B cell (primary cell): ENCODE measurements around the gene SPACA7. TPM values are rescaled to one million over a fixed set of nuclear protein-coding genes. Genes with fewer than 3 reads are reported as not detected.

ENCODE experiments used
- ATAC-seq: fragments of 200-7000 bp; cut with Tn5 transposase; one replicate; pipeline ENCODE4 v1.10.0; 2021; ENCODE audit warnings: low read depth, mild to moderate bottlenecking, moderate number of reproducible peaks, moderate library complexity
- CTCF ChIA-PET: fragments of 350-600 bp; sonication (Branson Sonifier 250); formaldehyde crosslinking; loops from one replicate; lab custom pipeline; 2021; ENCODE audit warnings: antibody characterized with exemption, inconsistent platforms; lab: Charles Lee
- POLR2A ChIA-PET: fragments of 350-600 bp; sonication (Branson Sonifier 250); formaldehyde crosslinking; loops from one replicate; lab custom pipeline; 2021; ENCODE audit warnings: antibody characterized with exemption; lab: Charles Lee
- DNase-seq: peaks from one replicate; pipeline ENCODE4 v3.0.0; 2013
- H2AFZ ChIP-seq: 2 replicates; pipeline ENCODE4 v1.6.1; 2012; ENCODE audit warnings: mild to moderate bottlenecking, low read depth, low read length; ENCODE audit not compliant: insufficient read depth, poor library complexity, severe bottlenecking
- H3K27ac ChIP-seq, 2 donors: 1 replicate in 1 of 2; 2 replicates in 1 of 2; pipeline ENCODE4 v1.5.1; 2012 to 2013; ENCODE audit warnings: low read length in 2 of 2, mild to moderate bottlenecking in 2 of 2, moderate library complexity in 1 of 2
- H3K27me3 ChIP-seq, 4 experiments: fragments of 200-600 bp in 1 of 4; sonication (generic) in 1 of 4; replicated peaks in 1 of 4; 1 replicate in 2 of 4; 2 replicates in 2 of 4; pipeline versions ENCODE4 v1.6.1 to v1.7.0; 2013 to 2016; ENCODE audit warnings: low read length in 3 of 4, mild to moderate bottlenecking in 2 of 4, mixed read lengths in 1 of 4, moderate library complexity in 1 of 4; ENCODE audit not compliant: insufficient read depth in 4 of 4, control insufficient read depth in 3 of 4; ENCODE audit errors: control extremely low read depth in 1 of 4
- H3K36me3 ChIP-seq, 2 experiments: replicated peaks in 1 of 2; 1 replicate in 1 of 2; 2 replicates in 1 of 2; pipeline versions ENCODE4 v1.6.1 to v1.7.1; 2013; ENCODE audit warnings: low read length in 1 of 2; ENCODE audit not compliant: insufficient read depth in 2 of 2, control insufficient read depth in 1 of 2; ENCODE audit errors: control extremely low read depth in 1 of 2, extremely low read depth in 1 of 2
- H3K4me1 ChIP-seq, 2 donors: fragments of 200-600 bp in 1 of 2; sonication (generic) in 1 of 2; 1 replicate in 1 of 2; 2 replicates in 1 of 2; pipeline versions ENCODE4 v1.5.1 to v1.6.1; 2013 to 2017; ENCODE audit warnings: low read length in 2 of 2; ENCODE audit not compliant: control insufficient read depth in 2 of 2, insufficient read depth in 2 of 2
- H3K4me2 ChIP-seq: replicated peaks from 2 replicates; pipeline ENCODE3; 2012; ENCODE audit warnings: mild to moderate bottlenecking, low read depth, low read length; ENCODE audit not compliant: poor library complexity, severe bottlenecking
- H3K4me3 ChIP-seq, 5 experiments: fragments of 200-600 bp in 1 of 5; sonication (generic) in 1 of 5; 1 replicate in 3 of 5; 2 replicates in 2 of 5; pipeline versions ENCODE4 v1.5.1 to v1.7.0; 2011 to 2016; ENCODE audit warnings: low read length in 4 of 5, mild to moderate bottlenecking in 4 of 5, low read depth in 2 of 5, control low read depth in 1 of 5, moderate library complexity in 1 of 5; ENCODE audit not compliant: insufficient read depth in 1 of 5; ENCODE audit errors: control extremely low read depth in 1 of 5, extremely low read depth in 1 of 5
- H3K79me2 ChIP-seq: fragments of 200-600 bp; sonication (generic); one replicate; pipeline ENCODE4 v1.6.0; 2016; ENCODE audit warnings: low read length; ENCODE audit not compliant: control insufficient read depth, insufficient read depth
- H3K9ac ChIP-seq: fragments of 200-600 bp; sonication (generic); 2 replicates; pipeline ENCODE4 v1.6.1; 2017; ENCODE audit warnings: mild to moderate bottlenecking, low read length, moderate library complexity
- H3K9me3 ChIP-seq, 3 donors: one replicate each; pipeline versions ENCODE4 v1.6.1 to v1.7.1; 2013; ENCODE audit warnings: low read length in 2 of 3; ENCODE audit not compliant: control insufficient read depth in 2 of 3, insufficient read depth in 1 of 3; ENCODE audit errors: control extremely low read depth in 1 of 3
- H4K20me1 ChIP-seq: 2 replicates; pipeline ENCODE4 v1.6.0; 2012; ENCODE audit warnings: mild to moderate bottlenecking, low read length; ENCODE audit not compliant: insufficient read depth, control insufficient read depth, poor library complexity, severe bottlenecking
- H3K27ac Mint-ChIP-seq: one replicate; pipeline ENCODE4 v1.8.0; 2021; ENCODE audit warnings: mixed read lengths
- H3K27me3 Mint-ChIP-seq: one replicate; pipeline ENCODE4 v1.8.0; 2021; ENCODE audit warnings: mixed read lengths
- H3K4me1 Mint-ChIP-seq: one replicate; pipeline ENCODE4 v1.8.0; 2021; ENCODE audit warnings: mixed read lengths
- H3K4me3 Mint-ChIP-seq: one replicate; pipeline ENCODE4 v1.8.0; 2021; ENCODE audit warnings: mixed read lengths
- H3K9me3 Mint-ChIP-seq: one replicate; pipeline ENCODE4 v1.8.0; 2022; ENCODE audit warnings: mixed read lengths; ENCODE audit not compliant: insufficient read depth
- EZH2 ChIP-seq: IDR thresholded peaks from 2 replicates; pipeline ENCODE4 v1.6.1; 2012; ENCODE audit warnings: borderline replicate concordance, low read depth, mild to moderate bottlenecking, moderate library complexity, low read length; ENCODE audit not compliant: insufficient read depth, poor library complexity, severe bottlenecking
- WGBS: methylation state at CpG from one replicate; pipeline ENCODE4 v1.1.5; 2013; ENCODE audit warnings: missing lambda C conversion rate; ENCODE audit not compliant: insufficient coverage; 5-methylcytosine and 5-hydroxymethylcytosine counted together
- intact Hi-C: fragments of 100-400 bp; cut with micrococcal nuclease; formaldehyde crosslinking; loops from one replicate; pipeline ENCODE4 v1.10.0; 2022
- polyA plus RNA-seq: library from polyadenylated mRNA; depleted of rRNA; stranded (reverse); fragments of >200 nt; gene quantifications from 2 replicates; pipeline ENCODE4 v1.2.3, GENCODE V29; 2012
- total RNA-seq, 2 donors: library from RNA; stranded (reverse); fragments of 120-200 nt in 1 of 2; gene quantifications; 1 replicate in 1 of 2; 2 replicates in 1 of 2; pipeline versions ENCODE4 v1.2.3 to v1.2.4, GENCODE V29; 2013 to 2022
- TF ChIP-seq, protein P1 (sequence below): fragments of 200-600 bp; IDR thresholded peaks from one replicate; pipeline ENCODE4 v1.8.0; 2022; ENCODE audit warnings: antibody characterized with exemption, mild to moderate bottlenecking

The SPACA7 gene
- total and polyA plus RNA-seq, 2 donors (not counting 1 experiment from before 2014, with no cell fraction given): not detected

GRCh38 chr13:112355274-112355838, 20.8 kb upstream of the SPACA7 start:
- Mint-ChIP-seq H3K27me3 (no peaks in the 10 kb centered on the region), H3K4me1 (no peaks in the 10 kb centered on the region), H3K27ac (no peak overlapping the region), H3K4me3 (no peak overlapping the region), H3K9me3 (peaks cover 8% of the 10 kb centered on the region)
- no peaks in the 10 kb centered on the region for H3K79me2 ChIP-seq
- H3K9ac ChIP-seq: no peak overlapping the region
- no peak overlapping the region for H3K27ac ChIP-seq
- H3K27me3 ChIP-seq: no peaks in the 10 kb centered on the region
- no peak overlapping the region for H2AFZ ChIP-seq
- intact Hi-C loops: no loop called here
- H3K36me3 ChIP-seq: no peaks in the 10 kb centered on the region
- CTCF ChIA-PET: no interaction called here
- peaks cover 0 to 19% (median 0%) of the 10 kb centered on the region in 3 donors for H3K9me3 ChIP-seq
- no peak for ATAC-seq
- TF ChIP-seq, protein P1, sequence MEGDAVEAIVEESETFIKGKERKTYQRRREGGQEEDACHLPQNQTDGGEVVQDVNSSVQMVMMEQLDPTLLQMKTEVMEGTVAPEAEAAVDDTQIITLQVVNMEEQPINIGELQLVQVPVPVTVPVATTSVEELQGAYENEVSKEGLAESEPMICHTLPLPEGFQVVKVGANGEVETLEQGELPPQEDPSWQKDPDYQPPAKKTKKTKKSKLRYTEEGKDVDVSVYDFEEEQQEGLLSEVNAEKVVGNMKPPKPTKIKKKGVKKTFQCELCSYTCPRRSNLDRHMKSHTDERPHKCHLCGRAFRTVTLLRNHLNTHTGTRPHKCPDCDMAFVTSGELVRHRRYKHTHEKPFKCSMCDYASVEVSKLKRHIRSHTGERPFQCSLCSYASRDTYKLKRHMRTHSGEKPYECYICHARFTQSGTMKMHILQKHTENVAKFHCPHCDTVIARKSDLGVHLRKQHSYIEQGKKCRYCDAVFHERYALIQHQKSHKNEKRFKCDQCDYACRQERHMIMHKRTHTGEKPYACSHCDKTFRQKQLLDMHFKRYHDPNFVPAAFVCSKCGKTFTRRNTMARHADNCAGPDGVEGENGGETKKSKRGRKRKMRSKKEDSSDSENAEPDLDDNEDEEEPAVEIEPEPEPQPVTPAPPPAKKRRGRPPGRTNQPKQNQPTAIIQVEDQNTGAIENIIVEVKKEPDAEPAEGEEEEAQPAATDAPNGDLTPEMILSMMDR: no peak
- no peak for TF ChIP-seq EZH2
- DNase-seq: no peak
- H3K4me1 ChIP-seq: no peaks in the 10 kb centered on the region
- POLR2A ChIA-PET: no interaction called here
- no peak overlapping the region for H3K4me3 ChIP-seq
- 88% methylated on average over 12 of the region's 15 CpGs for WGBS
- H4K20me1 ChIP-seq: no peaks in the 10 kb centered on the region
- H3K4me2 ChIP-seq: no peak overlapping the region

DNA sequence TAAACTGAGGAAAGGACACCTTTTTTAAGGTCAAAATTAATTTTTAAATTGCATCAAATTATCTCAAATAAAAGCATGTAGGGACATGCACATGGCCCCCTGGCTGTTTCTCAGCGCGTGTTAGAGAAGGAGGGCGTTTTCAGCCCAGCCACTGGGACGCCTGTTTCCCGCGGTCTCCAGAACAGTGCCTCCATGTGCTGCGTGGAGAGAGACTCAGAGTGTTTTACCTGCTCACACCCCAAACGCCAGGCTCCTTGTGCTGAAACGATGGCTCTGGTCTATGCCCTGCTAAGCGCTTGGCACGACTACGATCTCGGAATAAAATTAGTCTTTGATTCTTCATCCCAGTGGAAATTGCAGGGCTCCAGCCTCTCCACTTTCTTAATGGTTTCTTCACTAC, 20.0 kb upstream of the SPACA7 start:
- no peak overlapping the region for H3K4me2 ChIP-seq
- Mint-ChIP-seq H3K9me3 (peaks cover 8% of the 10 kb centered on the region), H3K4me1 (no peaks in the 10 kb centered on the region), H3K27me3 (no peaks in the 10 kb centered on the region), H3K27ac (no peak overlapping the region), H3K4me3 (no peak overlapping the region)
- H3K4me1 ChIP-seq: no peaks in the 10 kb centered on the region
- intact Hi-C loops: no loop called here
- H4K20me1 ChIP-seq: no peaks in the 10 kb centered on the region
- no peak for TF ChIP-seq EZH2
- TF ChIP-seq, protein P1: no peak
- ChIA-PET POLR2A (no interaction called here), CTCF (no interaction called here)
- WGBS: 88% methylated on average over 13 of the region's 13 CpGs
- H2AFZ ChIP-seq: no peak overlapping the region
- H3K9ac ChIP-seq: no peak overlapping the region
- H3K79me2 ChIP-seq: no peaks in the 10 kb centered on the region
- ATAC-seq (no peak), DNase-seq (no peak)
- H3K27me3 ChIP-seq: no peaks in the 10 kb centered on the region
- H3K4me3 ChIP-seq: no peak overlapping the region
- H3K27ac ChIP-seq: no peak overlapping the region
- no peaks in the 10 kb centered on the region for H3K36me3 ChIP-seq
- H3K9me3 ChIP-seq: peaks cover 0 to 19% (median 0%) of the 10 kb centered on the region in 3 donors
